AG09309 (cell line): ENCODE measurements around the gene TREH.

Source experiments
- DNase-seq: peaks from one replicate; pipeline ENCODE4 v3.0.0-alpha.2; 2010; ENCODE audit warnings: low read depth
- H3K4me3 ChIP-seq: 2 replicates; pipeline ENCODE4 v1.5.1; 2011; ENCODE audit warnings: mild to moderate bottlenecking, low read depth, low read length, moderate library complexity; ENCODE audit not compliant: control insufficient read depth
- CTCF ChIP-seq: IDR thresholded peaks from 2 replicates; pipeline ENCODE4 v1.5.1; 2011; ENCODE audit warnings: mild to moderate bottlenecking, low read depth, low read length, inconsistent platforms; ENCODE audit not compliant: insufficient read depth, control insufficient read depth; ENCODE audit errors: missing control alignments

The TREH gene

GRCh38 chr11:118638726-118639125 lies 40.7 kb downstream of the TREH start:
- no peak overlapping the region for H3K4me3 ChIP-seq
- TF ChIP-seq CTCF: no peak
- no peak for DNase-seq

GRCh38 chr11:118636569-118637290 lies 42.7 kb downstream of the TREH start:
- no peak for DNase-seq
- H3K4me3 ChIP-seq: no peak overlapping the region
- TF ChIP-seq CTCF: no peak

GRCh38 chr11:118635642-118636041 lies 43.8 kb downstream of the TREH start:
- TF ChIP-seq CTCF: no peak
- no peak for DNase-seq
- H3K4me3 ChIP-seq: no peak overlapping the region

- no peak for DNase-seq
- TF ChIP-seq CTCF: no peak
- no peak overlapping the region for H3K4me3 ChIP-seq
These were observed 44.2 kb downstream of the TREH start for GRCh38 chr11:118635237-118635591.

- H3K4me3 ChIP-seq: no peak overlapping the region
- no peak for TF ChIP-seq CTCF
- DNase-seq: no peak
These were observed 44.8 kb downstream of the TREH start for GRCh38 chr11:118634431-118635236.

- no peak overlapping the region for H3K4me3 ChIP-seq
- TF ChIP-seq CTCF: no peak
- DNase-seq: no peak
These were observed 45.5 kb downstream of the TREH start for GRCh38 chr11:118633979-118634378.
